Stimulated activated CD8-positive, alpha-beta memory T cell treated with anti-CD3 and anti-CD28 coated beads, Interleukin-7, amount 100 ng/mL, for 1 hour (primary cell): ENCODE measurements around the gene ARSI.

ENCODE experiments used
- DNase-seq, 2 donors: peaks; one replicate each; pipeline ENCODE4 v3.0.0-alpha.2; 2020; ENCODE audit warnings: low read depth in 2 of 2

ARSI gene

DNA sequence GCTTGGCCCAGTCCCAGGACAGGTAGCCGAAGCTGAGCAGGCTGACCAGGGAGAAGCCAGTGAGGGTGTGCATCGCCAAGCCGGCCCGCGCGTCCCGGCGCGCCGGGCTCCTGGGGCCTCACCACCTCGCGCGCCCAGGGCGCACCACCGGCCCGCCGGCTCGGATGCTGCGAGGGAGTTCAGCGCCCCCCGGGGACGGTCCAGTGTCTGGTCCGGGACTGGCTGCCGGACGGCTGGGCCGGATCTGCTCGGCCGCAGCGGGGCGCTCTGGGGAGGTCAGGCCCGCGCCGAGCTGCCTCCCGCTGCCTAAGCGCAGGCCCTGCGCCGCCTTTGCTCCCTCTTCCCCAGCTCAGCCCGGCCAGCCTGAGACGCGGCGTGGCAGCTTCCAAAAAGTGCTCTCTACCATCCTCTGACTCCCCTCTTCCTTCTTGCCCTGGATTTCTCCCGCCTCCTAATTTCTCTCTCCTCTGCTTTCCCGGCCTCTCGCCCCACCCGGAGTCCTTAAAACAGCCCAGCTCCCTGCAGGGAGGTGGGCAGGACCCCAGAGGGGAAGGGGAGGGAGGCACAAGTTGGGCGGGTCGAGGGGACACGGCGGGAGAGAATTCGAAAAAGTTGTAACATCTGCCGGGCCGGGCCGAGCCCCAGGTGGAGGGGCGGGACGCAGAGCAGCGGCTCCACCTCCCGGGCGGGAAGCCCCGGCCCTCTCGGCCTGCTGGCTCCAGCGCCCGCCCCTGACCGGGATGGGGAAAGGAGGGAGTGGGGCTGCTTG lies at the start of gene ARSI:
ARSI (minus strand) TSS at position 605 of the 769 bp plus-strand sequence; CDS start at position 73, 532 bp downstream.
- no peak for DNase-seq

DNA sequence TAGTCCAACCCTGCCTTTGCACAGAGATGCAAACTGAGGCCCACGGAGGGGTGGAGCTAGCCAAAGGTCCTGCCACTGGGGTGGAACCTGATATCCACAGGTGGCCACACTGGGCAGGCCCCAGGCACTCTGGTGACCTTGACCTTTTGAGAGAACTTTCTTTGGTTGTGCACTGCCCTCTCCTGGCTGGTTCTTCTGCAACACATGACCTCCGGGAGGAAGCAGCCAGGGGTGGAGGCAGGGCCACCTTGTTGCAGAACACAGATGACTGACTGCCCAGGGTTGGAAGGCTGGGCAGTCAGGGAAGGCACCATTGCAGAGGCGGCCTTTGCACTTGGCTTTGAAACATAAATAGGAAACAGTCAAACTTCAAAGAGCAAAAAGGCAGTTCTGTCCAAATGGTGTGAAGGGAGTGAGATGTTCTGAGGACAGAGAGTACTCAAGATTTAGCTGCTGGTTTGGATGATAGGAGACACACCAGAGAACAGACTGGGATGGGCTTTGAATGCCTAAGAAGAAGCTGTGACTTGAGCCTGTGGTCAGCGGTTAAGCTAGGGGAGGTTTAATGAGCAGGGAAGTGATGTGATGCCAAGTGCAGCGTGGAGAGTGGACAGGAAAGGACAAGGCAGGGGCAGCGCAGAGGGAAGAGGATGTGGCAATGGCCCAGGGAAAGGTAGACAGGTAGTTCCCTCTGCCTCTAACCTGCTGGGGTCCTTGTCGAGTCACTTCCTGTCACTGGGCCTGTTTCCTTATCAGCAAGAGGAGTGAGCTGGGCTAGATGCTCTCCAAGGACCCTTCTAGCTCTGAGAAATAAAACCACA lies 48.0 kb upstream of the ARSI start:
- peak in 1 of 2 donors; percentile 19 for DNase-seq

DNA sequence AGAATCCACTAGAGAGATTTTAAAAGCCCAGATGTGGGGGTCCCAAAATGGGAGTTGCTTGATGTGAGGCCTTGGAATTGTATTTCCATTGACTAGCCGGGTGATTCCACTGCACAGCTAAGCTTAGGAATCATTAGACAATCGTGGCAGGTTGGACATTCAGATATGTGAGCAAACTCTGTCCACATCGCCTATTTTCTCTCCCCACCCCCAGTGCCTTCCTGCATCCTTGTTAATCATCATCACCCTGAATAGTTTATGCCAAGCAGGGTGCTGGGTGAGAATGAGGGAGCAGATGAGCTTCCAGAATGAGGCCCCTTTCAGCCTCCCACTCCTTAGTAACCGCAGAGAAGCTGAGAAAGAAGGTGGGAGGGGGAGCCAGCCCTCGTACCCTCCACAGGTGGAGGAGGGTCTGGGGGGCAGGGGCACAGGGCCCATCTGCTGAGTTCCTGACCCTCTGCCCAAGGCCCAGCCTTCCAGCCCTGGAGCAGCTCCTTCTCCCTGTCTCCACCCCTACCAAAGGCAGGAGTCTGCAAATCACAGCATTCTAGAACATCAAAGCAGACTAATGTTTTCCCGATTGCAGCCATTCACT lies 47.1 kb upstream of the ARSI start:
- no peak for DNase-seq

DNA sequence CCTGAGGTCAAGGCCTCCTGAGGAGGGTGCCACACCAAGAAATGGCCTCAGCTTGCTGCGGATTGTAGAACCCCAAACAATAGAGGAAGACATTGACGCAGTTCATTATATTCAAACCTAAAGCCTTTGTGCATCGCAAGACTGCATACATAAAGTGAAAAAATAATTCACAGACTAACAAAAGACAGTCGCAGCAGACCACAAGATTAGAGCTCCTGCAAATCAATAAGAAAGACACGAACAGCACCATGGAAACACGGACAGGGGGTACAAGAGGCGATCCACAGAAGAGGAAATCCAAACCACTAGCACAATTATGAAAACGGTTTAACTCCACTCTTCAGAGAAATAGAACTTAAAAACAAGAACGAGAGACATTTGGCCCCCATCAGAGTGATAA lies 44.7 kb upstream of the ARSI start:
- no peak for DNase-seq

DNA sequence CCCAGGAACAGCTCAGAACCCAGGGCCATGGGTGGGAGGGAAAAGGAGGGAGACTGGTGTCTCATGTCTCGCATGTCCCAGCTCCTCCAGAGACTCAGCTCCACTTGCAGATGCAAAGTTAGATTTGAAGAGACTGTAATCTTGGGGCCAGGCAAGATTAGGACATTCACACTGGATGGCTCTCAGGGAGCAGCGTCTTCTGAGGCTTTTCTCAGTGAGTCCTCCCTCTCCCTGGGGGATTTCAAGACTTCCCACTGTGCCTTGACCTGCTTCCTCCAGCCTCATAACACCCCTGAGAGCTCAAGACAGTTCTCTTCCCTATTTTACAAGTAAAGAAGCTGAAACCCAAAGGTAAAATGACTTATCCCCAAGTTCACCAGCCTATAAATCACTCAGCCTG lies 44.3 kb upstream of the ARSI start:
- DNase-seq: no peak

DNA sequence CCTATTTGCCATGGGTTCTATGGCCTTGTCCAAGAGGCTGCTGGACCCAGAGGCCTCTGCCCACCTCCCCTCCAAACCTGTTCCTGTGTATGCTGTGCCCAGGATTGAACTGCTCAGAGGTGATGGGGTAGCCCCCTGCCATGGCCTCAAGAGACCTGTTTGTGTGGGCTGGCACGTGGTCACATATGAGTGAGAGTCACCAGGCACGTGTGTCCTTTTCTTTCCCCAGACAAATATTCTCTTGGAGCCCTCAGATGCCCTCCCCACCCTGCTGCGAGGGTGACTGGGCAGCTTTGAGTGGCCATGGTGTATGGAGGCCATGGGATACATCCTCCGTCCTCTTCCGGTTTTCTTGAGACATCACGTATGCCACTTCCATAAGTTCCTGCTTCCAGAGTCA lies 43.9 kb upstream of the ARSI start:
- no peak for DNase-seq

DNA sequence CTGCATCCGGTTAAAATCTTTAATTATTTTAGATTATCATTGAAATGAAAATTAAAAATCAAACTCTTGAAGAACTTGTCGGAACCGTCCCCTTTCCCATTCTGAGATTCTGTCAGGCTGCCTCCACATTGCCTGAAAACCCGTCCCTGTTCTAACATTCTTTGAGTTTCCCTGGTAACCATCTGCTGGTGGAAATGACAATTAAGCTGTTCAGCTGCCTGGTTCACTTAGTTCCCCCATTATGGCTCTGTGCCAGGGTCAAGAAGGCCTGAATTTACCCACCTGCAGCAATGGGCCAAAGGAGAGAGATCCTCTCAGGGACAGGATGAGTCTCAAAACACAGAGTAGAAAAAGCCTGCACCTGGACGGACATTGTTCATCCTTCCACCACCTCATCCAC lies 43.0 kb upstream of the ARSI start:
- DNase-seq: no peak

DNA sequence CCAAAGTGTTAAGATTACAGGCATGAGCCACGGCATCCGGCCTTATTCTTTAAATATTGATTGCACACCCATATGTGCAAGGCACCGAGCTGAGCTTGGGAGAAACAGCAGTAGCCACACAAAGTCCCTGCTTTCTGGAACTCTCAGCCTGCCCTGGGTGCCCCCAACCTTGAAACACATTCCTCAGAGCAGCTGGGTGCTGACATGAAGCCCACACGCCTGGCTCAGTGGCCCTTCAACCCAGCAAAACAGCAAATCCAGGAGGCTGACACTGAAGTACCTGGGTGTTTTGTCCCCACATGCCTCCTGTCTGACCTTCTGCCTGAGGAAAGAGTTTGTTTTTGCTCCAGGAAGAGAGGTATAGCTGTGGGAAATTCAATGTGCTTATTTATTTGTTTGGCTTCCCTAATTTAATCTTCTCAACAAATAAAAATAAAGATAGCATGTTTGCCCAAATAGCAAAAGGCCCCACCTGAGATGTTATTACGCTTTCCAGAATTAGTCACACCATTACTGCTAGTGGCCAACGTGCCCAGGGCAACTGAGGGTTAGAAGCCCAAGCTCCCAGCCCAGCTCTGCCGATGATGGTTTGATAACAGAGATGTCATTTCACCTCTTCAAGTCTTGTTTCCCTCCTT lies 41.4 kb upstream of the ARSI start:
- DNase-seq: no peak

DNA sequence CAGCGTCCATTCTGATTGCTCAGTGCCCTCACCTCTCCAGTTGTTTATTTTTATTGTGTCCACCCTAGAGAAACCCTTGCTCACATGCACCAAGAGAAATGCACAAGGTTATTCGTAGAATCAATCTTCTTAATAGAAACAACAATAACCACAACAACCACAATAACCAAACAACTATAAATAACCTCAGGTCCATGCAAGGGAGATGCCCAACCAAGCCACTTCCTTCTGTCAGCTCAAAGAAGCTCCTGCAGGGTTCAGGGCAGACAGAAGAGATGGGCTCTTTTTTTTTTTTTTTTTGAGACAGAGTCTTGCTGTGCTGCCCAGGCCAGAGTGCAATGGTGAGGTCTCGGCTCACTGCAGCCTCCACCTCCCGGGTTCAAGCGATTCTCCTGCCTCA lies 39.9 kb upstream of the ARSI start:
- no peak for DNase-seq

DNA sequence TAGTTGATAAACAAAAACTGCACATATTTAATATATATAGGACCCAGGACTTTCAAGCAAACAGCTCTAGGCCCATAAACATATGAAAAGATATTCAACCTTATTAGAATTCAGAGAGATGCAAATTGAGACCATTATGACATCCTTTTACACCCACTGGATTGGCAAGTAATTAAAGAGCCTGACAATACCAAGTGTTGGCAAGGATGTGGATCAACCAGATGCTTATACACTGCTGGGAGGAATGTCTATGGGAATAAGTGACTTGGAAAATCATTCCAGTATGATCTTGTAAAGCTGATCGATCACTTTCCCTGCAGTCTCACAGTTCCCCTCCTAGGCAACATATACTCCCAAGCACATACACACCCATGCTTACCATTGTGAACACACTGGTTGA lies 39.3 kb upstream of the ARSI start:
- DNase-seq: no peak

DNA sequence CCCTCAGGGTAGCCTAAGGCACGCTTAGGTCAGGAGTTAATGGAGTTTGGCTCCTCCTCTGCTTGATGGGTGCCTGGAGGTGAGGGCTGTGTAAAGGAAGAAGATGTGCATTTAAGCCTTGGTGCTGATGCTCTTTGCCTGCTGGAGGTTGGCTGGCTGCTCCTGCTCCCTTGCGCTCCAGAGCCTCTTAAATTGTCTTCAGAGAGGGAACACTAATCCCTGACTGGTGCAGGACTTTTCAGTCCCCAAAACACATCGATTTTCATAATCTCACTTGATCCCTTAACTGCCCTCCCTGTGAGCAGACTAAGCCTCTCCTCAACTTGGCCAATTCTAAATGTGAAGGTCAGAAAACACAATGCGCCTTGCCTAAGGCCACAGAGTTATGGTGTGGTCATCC lies 38.6 kb upstream of the ARSI start:
- no peak for DNase-seq

DNA sequence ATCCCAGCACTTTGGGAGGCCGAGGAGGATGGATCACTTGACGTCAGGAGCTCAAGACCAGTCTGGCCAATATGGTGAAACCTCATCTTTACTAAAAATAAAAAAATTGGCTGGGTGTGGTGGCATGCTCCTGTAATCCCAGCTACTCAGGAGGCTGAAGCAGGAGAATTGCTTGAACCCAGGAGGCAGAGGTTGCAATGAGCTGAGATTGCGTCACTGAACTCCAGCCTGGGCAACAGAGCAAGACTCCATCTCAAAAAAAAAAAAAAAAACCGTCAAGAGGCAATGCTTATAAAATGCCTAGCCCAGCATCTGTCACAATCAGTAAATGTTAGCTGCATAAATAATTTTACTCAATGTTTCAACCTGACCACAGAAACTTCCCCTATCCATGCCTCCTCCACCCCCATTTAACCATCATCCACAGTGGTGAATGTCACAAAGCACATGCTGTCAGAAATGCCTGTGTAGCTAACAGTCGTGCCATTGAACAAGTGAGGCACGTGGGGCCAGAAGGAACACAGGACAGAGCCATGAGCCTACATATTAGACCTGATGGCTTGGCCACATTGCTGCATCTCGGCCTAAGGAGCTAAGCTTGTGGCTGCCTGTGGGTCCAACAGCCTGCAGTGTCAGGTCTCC lies 38.0 kb upstream of the ARSI start:
- DNase-seq: no peak

DNA sequence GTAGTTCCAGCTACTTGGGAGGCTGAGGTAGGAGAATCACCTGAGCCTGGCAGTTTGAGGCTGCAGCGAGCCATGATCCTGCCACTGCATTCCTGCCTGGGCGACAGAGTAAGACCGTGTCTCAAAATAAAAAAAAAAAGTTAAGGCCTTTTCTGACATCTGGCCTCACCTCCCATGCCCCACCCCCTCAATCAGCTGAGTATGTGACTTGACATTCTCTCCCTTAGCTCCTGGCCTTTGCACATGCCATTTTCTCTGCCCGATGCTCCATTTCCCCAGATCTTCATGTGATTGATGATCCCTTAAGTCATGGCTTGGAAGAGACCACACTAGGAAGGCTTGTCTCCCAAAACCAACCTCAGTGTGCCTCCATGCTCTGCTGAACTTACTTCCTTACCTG lies 37.1 kb upstream of the ARSI start:
- no peak for DNase-seq

DNA sequence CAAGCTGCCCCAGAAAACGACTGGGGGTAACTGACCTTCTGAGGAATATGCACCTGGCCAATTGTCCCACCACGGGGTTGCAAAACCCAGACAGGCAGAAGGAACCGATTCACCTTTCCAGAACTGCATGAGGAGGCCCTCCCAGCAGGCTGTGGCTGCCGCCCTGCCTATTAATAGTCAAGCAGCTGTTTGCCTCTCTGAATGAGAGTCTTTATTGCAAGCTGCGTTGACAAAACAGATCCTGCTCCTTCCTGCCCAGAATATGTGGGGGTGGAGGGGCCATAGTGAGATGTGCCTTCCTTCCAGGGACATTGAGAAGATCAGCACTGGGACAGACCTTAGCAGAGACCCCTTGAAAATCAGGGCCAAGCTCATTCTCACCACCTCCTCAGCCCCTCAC lies 36.5 kb upstream of the ARSI start:
- DNase-seq: no peak

DNA sequence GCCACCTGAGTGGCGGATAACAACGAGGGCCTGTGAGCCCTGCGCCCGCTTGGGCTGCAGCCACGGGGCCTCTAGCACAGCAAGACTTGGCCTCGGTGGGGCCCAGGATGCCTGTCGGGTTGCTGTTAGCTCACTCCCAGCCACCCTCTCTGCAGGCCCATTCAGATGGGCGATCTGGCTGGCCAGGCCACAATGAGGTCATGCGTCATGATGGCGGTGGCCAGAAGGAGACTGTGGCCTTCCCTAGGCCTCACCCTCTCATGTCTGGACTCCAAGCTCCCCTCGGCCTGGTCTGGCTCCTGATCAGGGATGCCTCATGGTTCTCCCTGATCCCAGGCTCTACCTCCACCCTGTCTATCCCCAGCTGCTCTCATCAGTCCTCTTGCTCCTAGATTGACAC lies 35.8 kb upstream of the ARSI start:
- no peak for DNase-seq

DNA sequence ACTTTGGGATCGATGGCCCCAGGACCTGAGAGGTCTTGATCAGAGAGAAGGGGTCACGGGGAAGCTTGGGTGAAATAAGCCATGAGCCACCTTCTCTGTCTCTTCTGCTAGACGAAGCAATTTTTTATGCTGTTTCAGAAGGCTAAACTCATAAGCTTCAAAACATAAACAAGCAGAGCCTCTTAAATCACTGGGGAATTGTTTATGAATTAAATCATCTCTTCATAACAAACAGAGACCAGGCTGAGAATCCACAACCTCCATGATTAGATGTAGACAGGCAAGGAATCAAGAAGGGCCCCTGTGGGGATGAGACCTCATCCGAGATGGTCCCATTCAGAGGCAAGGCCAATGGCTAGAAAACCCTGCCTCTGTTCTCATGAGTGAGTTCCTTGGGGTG lies 33.1 kb upstream of the ARSI start:
- DNase-seq: no peak

DNA sequence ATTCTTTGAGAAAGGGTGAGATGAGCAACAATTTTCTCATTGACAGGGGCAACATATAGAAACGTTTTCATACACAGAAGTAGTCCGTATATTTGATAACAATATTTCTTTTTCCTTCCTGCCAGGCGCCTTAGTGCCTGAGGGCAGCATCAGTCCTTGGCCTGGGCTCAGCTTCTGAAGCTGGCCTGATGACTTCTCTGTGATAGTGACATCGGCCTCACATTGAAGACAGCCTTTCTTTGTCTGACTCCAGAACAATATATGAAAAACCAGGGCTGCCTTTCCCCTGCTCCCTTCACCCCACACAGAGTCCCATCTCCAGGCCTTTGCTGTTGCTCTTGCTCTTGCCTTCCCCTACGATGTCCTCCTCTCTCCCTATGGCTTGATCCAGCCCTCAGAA lies 30.7 kb upstream of the ARSI start:
- no peak for DNase-seq

DNA sequence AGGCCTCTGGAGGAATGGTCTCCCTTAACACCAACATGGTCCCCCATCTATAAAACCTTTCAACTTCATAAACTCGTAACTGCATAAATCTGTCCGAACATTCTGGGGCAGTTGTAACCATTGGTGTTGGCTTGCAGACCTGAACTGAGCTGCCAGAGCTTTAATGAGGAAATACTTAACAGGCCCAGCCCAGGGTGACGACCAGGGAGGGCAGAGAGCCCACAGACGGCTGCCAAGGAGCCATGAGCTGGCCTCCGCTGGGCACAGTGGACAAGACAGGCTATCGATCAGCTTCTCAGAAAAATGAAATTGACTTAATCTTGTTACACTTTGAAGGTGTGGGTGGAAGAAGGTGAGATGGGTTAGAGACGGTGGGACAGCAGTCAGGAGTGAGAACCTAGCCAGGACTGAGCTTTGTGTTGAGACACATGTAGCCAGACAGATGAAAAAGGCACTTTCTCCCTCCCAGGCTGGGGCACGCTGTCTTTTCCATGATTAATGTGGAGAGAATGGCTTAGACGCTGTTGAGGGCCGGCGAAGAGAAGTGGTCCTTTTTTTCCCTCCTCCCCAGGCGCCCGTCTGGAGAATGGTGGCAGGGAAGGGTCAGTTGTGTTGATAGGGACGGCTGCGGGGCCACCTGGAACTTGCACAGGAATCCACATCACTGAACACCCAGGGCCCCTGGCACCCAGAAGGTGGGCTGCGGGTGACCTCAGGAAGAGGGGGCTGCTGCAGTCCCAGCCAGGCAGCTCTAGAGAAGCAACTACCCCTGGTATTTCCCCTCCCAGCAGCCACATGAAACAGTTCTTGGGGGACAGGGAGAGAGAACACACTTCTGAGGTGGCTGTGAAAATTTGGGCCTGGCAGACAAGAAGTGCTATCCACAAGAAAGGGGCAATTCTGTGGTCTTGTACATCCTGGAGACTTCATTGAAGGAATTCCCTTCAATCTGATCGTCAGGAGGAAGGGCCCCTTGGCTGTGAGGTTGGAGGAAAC lies 27.5 kb upstream of the ARSI start:
- DNase-seq: no peak

DNA sequence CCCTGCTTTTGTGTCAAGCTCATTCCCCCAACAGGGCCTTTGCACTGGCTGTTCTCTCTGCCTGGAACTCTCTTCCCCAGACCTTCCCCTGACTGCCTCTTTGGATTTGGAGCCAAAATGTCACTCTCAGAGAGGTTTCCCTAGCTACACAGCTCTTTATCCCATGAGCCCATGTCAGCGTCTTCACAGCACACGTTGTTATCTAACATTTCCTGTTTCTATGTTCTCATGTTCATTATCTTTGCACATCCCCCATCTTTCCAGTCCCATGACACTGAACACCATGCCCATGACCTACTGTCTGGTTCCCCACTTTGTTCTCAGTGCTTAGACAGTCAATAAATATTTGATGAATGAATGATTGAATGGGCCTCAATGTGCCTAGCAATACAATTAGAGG lies 26.3 kb upstream of the ARSI start:
- no peak for DNase-seq

DNA sequence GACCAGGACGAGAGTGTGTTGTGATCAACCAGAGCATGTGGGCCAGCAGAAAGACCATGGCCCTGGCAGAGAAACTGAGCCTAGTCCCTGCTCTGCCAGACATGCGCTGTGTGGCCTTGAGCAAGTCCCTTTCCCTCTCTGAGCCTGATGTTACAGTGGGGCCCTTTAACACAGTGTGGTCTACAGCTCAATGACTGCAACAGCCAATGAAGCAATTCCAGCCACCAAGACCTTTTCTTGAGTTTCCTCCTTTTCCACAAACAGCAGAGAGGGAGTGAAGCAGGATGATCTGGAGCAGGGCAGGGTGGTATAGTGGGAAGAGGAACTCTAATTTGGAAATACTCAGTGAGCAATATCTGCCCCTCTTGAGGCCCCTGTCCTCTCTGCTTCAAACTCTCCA lies 25.8 kb upstream of the ARSI start:
- DNase-seq: no peak

DNA sequence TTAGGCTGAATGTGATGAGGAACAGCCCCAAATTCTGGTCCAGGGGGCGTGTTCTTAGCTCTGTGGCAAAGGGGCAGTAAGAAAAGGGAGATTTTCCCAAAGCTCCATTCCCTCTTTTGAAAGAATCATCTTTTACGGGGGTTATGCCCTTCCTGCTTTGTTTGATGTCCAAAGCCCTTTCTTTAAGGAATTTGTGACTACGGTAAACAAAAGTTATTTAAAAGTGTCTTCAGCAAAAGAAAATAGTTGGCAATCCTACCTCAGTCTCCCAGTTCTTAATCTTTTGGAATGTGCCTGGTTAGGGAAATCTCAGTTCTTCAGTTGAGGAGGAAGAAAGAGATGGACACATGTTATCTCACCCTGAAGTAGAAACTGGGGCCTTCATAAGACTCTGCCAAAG lies 24.4 kb upstream of the ARSI start:
- no peak for DNase-seq
